ENCODE measurements around the gene YIPF2.

The YIPF2 gene

DNA sequence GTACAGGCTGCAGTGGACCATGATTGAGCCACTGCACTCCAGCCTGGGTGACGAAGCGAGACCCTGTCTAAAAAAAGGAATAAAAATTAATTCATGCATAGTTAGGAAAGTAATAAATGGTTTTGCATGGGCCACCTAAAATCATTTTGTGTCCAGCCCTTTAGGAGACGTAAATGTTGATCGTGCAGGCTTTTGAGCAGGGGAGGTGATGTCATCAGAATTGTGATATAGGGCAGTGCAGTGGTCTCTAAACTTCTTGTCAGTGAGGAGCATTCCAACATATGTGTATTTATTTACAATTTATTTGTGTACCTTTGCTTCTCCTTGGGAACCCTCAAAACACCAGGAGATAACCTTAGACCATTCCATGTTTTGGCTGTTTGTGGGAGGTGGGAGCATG lies 35.4 kb upstream of the YIPF2 start:
- TF ChIP-seq, protein P1, sequence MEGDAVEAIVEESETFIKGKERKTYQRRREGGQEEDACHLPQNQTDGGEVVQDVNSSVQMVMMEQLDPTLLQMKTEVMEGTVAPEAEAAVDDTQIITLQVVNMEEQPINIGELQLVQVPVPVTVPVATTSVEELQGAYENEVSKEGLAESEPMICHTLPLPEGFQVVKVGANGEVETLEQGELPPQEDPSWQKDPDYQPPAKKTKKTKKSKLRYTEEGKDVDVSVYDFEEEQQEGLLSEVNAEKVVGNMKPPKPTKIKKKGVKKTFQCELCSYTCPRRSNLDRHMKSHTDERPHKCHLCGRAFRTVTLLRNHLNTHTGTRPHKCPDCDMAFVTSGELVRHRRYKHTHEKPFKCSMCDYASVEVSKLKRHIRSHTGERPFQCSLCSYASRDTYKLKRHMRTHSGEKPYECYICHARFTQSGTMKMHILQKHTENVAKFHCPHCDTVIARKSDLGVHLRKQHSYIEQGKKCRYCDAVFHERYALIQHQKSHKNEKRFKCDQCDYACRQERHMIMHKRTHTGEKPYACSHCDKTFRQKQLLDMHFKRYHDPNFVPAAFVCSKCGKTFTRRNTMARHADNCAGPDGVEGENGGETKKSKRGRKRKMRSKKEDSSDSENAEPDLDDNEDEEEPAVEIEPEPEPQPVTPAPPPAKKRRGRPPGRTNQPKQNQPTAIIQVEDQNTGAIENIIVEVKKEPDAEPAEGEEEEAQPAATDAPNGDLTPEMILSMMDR (IDR thresholded peaks at IDR 0.05; ENCODE audit: insufficient read depth, low read length) = no peak
- no peak for TF ChIP-seq GABPA (IDR thresholded peaks at IDR 0.05; ENCODE audit: low read depth)
- TF ChIP-seq, protein P2, sequence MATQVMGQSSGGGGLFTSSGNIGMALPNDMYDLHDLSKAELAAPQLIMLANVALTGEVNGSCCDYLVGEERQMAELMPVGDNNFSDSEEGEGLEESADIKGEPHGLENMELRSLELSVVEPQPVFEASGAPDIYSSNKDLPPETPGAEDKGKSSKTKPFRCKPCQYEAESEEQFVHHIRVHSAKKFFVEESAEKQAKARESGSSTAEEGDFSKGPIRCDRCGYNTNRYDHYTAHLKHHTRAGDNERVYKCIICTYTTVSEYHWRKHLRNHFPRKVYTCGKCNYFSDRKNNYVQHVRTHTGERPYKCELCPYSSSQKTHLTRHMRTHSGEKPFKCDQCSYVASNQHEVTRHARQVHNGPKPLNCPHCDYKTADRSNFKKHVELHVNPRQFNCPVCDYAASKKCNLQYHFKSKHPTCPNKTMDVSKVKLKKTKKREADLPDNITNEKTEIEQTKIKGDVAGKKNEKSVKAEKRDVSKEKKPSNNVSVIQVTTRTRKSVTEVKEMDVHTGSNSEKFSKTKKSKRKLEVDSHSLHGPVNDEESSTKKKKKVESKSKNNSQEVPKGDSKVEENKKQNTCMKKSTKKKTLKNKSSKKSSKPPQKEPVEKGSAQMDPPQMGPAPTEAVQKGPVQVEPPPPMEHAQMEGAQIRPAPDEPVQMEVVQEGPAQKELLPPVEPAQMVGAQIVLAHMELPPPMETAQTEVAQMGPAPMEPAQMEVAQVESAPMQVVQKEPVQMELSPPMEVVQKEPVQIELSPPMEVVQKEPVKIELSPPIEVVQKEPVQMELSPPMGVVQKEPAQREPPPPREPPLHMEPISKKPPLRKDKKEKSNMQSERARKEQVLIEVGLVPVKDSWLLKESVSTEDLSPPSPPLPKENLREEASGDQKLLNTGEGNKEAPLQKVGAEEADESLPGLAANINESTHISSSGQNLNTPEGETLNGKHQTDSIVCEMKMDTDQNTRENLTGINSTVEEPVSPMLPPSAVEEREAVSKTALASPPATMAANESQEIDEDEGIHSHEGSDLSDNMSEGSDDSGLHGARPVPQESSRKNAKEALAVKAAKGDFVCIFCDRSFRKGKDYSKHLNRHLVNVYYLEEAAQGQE (IDR thresholded peaks at IDR 0.05; ENCODE audit: insufficient replicate concordance, low read depth) = no peak
- no peak for TF ChIP-seq POLR2AphosphoS5 (IDR thresholded peaks at IDR 0.05; ENCODE audit: low read depth)
- TF ChIP-seq SPI1 (IDR thresholded peaks at IDR 0.05; ENCODE audit: borderline replicate concordance, low read depth) = no peak
- Histone ChIP-seq H3K27ac (replicated peaks) (no peak overlapping the region), H3K27me3 (ENCODE audit: insufficient read depth, poor library complexity, severe bottlenecking) (no peaks in the 10 kb centered on the region), H3K4me3 (replicated peaks; ENCODE audit: insufficient read depth, low read length) (no peak overlapping the region)
- no peak for DNase-seq (ENCODE audit: low read depth in 1 of 2, low spot score in 1 of 2)

DNA sequence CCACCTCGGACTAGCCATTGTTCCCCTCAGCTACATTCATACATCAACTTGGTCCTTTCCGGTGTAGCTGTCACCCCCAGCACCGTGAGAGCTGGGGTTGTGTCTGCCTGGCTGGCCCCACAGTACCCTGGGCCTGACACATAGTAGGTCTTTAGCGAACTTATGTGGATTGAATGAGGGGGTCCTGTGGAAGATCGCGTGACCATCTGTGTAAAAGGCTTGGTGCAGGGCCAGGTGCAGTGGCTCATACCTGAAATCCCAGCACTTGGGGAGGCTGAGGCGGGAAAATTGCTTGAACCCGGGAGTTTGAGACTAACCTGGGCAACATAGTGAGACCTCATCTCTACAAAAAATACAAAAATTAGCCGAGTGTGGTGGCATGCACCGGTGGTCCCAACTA lies 34.4 kb upstream of the YIPF2 start:
- H3K27me3 ChIP-seq (ENCODE audit: insufficient read depth, poor library complexity, severe bottlenecking) = no peaks in the 10 kb centered on the region
- TF ChIP-seq POLR2AphosphoS5 (IDR thresholded peaks at IDR 0.05; ENCODE audit: low read depth) = no peak
- no peak for TF ChIP-seq SPI1 (IDR thresholded peaks at IDR 0.05; ENCODE audit: borderline replicate concordance, low read depth)
- no peak for TF ChIP-seq GABPA (IDR thresholded peaks at IDR 0.05; ENCODE audit: low read depth)
- TF ChIP-seq, protein P1 (IDR thresholded peaks at IDR 0.05; ENCODE audit: insufficient read depth, low read length) = no peak
- TF ChIP-seq, protein P2 (IDR thresholded peaks at IDR 0.05; ENCODE audit: insufficient replicate concordance, low read depth) = no peak
- no peak overlapping the region for H3K27ac ChIP-seq (replicated peaks)
- H3K4me3 ChIP-seq (replicated peaks; ENCODE audit: insufficient read depth, low read length) = no peak overlapping the region
- no peak for DNase-seq (ENCODE audit: low read depth in 1 of 2, low spot score in 1 of 2)

DNA sequence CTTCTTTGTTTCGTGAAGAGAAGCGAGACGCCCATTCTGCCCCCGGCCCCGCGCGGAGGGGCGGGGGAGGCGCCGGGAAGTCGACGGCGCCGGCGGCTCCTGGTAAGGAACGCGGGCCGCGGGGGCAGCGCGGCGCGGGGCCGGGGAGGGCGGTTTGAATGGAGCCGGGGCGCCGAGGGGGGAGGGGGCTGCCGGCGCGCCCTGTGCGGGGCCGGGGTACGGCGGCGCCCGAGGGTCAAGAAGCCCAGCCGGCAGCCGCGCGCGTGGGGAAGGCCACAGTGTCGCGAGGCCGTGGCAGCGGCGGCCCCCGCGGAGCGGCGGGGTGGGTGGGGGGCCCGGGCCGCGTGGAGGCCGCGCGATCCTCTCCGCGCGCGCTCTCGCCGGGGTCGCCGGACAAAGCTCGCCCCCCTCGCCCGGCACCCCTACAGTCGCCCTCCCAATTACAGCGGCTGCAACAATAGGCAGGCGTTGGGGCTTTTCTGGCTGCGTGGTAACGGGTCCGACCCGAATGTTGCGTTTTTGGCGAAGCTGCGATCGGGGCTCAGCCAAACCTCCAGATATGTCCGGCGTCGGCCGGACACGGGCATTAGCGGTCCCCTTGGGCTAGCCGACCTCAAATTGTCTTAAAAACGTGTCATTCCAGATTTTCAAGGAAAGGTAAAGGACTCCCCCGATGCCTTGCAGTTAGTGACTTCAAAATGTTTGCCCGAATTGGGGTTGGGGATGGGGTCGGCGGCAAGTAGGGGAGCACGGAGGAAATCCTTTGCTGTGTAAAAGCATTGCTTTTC lies 32.8 kb upstream of the YIPF2 start:
- DNase-seq (ENCODE audit: low read depth in 1 of 2, low spot score in 1 of 2) = peak; percentile 30 to 61
- TF ChIP-seq, protein P2 (IDR thresholded peaks at IDR 0.05; ENCODE audit: insufficient replicate concordance, low read depth) = peak; percentile 24
- TF ChIP-seq POLR2AphosphoS5 (IDR thresholded peaks at IDR 0.05; ENCODE audit: low read depth) = no peak
- H3K27ac ChIP-seq (replicated peaks) = peak overlapping the region; percentile 87
- H3K4me3 ChIP-seq (replicated peaks; ENCODE audit: insufficient read depth, low read length) = peak overlapping the region; percentile 74
- H3K27me3 ChIP-seq (ENCODE audit: insufficient read depth, poor library complexity, severe bottlenecking) = no peaks in the 10 kb centered on the region

All from HL-60 (cell line).